SK-N-MC (cell line): ENCODE data around the gene CD19.

Experiments used
- EZH2 ChIP-seq: fragments of 200-600 bp; sonication (generic); IDR thresholded peaks from one replicate; pipeline ENCODE4 v1.6.1; 2017; ENCODE audit warnings: antibody characterized with exemption
- POLR2AphosphoS5 ChIP-seq: IDR thresholded peaks from 2 replicates; pipeline ENCODE4 v1.6.1; 2012; ENCODE audit warnings: mild to moderate bottlenecking, low read depth, low read length, borderline replicate concordance

- TF ChIP-seq POLR2AphosphoS5: no peak
- TF ChIP-seq EZH2: no peak
Measured at GRCh38 chr16:28974007-28974436, 42.3 kb downstream of the CD19 start.
